Hypothalamus (tissue), 51 donors: ENCODE data around the gene HECTD4.

Experiments
- DNase-seq, 51 donors: peaks; one replicate each; lab custom pipeline; 2025; lab: John Stamatoyannopoulos, UW

HECTD4 gene

DNA sequence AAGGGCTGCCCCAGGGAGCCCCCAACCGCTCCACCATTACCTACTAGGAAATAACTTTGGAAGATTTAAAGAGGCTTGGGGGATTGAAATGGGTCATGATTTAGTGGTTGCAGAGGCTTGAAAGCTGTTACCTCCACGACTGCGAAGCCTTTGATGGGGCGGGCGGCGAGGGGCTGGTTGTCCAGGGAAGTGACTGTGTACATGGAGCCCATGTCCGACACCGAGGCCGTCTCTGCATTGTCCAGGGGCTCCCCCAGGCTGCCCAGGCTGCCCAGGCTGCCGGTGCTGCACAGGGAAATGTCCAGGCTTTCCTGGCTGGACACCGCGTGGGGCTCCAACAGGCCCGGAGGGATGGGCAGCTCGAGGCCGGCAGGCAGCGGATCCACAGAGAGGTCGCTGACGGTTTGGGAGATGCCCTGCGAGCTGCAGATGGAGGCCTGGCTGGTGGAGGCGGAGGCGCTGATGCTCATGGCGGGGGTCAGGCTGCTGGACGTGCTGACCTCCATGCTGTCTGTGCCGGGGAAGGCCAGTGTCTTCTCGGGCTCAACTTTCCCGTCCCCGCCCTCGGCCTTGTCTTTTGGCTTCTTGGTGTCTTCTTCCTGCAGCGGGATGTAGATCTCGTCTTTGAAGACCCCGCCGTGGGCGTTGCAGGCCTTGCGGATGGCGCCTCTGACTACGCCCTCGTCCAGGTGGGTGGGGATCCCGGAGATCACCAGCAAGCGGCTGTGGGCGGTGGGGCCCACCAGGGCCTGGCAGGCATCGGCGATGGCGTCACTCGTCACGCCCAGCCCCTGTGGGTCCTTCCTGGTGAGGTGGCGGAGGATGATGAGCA is 198.0 kb downstream of the HECTD4 start:
- DNase-seq: no peak

DNA sequence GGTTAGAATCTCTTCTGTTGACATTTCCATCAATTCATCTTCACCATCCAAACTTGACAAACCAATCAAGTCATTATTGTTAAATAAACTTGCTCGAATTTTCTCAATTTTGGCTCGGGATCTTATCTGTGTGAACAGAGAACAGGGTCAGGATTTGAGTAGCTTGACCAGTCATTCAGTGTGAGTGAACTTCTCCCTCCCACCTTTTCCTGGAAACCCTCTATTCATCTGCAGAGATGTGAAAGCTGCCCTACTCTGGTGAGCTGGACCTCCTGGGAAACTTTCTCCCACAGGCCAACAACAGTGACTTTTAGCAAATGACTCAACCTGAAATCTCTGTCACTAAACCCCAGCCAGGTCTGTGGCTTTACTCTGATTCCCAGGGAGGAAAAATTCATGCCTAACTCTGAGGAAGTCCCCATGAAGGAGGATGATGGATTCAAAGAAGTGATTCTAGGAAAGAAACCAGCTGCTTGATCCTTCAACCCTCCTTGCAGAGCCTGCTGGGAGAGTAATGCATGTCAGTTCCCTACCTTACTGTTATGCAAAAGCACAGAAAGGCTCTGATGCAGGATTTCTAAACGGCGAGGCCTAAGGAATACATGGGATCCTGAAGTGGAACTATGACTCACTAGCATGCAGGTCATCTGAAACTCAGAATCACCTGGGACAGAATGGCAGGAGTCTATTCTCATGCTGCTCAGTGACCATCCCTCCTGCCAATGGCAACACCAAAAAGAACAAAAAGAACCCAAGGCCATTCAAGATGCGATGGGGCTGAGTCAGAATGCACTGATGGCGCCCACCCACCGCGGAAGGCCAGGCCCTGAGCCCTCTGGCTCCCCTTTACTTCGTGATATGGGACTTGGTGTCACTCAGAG is 198.8 kb downstream of the HECTD4 start:
- DNase-seq: peak in 4 of 51 donors; percentile 17 to 61 (median 29)

DNA sequence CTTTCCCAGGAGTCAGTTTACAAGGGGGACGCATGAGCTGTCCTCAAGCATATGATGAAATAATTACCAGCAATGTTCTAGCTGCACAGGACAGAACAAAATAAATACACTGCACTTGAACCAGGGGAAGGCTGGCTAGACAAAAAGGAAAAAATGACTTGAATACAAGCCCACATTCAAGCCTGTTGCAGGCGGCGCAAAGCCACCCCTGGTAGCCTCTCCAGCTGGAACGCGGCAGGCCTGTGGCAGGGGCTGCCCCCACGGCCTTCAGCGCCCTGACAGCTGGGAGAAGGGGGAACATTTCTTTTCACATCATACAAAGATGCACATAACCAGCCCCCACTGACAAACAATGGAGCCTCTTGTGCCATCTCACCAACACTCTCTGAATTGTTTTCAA is 199.7 kb downstream of the HECTD4 start:
- peak in 50 of 51 donors; percentile 6 to 96 (median 82) for DNase-seq

DNA sequence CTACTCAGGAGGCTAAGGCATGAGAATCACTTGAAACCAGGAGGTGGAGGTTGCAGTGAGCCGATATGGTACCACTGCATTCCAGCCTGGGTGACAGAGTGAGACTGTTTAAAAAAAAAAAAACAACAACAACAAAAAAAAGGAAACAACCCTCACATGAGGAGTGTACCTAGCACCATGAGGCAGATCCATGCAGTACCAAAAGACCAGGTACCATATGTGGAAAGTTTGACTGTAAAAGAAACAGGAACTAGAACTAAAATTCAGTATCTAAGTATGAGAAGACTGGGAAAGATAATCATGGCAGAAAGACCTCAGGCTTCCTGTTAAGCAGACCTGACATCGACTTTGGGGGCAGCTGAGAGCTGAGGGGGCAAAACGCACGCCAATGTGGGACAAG is 201.8 kb downstream of the HECTD4 start:
- no peak for DNase-seq

DNA sequence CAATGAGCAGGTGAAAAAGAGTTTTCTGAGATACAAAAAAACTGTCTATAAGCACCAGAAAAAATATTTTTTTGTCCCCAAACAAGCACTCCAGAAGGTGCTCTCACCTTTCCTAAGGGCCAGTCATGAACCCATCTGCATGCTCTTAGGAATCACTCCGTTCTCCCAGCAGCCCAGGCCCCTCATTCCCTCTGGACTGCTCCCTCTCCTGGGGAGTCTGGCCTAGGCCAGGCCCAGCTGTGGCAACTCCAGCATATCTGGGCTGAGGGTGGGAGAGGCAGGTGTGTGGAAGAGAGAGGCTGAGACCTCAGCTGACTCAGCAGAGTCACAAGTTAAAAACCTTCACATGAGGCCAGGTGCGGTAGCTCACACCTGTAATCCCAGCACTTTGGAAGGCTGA is 202.3 kb downstream of the HECTD4 start:
- DNase-seq: no peak

DNA sequence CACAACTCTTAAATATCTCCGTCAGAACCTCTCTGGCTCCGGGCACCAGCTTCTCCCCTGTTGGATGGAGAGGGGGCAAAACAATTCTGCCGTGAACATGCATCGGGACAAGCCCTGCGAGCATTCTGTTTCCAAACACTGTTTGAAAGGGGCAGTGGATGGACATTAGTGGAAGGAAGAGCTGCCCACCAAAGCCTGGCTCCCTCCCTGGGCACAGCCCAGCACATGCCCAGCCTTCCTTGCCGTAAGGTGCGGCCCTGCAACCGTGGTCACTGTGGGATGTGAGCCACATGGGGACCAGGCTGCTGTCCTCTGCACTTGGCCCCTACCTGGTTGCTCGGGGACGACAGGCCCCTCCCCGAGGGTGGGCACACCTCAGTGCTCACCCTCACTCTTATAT is 202.9 kb downstream of the HECTD4 start:
- DNase-seq: no peak

DNA sequence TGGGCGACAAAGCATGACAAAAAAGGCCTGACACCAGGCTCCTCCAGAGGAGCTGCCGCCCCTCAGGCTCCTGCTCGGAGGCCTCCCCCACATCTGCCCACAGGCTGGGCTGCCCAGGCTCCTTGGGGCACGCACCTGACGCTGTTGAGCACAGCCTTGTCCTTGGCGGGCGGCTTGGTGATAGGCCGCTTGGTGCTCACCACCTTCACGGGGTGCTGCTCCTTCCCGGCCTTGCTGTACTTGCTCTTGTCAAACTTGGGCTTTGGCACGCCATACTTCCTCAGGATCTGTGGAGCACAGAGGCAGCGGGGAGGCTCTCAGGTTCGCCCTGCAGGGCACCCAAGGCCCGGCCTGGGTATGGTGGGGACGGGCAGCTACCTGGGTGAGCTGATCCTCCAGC is 203.4 kb downstream of the HECTD4 start:
- no peak for DNase-seq

DNA sequence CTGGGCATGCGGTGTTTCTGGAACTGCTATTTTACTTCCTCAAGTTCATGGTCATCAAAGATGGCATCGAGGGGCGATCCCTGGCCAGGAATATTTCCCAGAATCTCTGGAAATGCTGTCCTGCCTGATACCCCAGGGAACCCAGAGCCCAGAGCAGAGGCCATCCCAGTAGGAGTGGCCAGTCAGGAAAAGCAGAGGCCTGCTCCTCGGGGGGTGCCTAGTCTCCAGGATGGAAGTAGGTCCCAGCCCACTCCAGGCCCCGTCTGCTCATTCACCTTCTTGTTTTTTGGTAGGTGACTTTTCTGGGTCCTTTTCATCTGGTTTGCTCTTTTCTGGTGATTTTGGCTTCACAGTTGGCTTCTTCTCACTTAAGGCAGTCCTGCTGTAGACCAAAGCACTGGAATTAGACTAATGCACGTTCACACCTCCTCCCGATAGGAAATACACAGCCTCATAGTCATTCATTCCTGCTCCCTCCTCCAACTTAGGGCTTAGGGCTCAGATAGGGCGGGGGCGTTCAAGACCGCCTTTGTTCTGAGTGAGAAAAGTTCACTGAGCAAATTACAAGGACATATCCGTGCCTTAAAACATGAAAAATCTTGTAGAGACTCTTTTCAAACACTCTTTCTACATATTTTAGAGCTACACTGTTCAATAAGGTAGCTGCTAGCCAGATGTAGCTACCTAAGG is 205.8 kb downstream of the HECTD4 start:
- no peak for DNase-seq

DNA sequence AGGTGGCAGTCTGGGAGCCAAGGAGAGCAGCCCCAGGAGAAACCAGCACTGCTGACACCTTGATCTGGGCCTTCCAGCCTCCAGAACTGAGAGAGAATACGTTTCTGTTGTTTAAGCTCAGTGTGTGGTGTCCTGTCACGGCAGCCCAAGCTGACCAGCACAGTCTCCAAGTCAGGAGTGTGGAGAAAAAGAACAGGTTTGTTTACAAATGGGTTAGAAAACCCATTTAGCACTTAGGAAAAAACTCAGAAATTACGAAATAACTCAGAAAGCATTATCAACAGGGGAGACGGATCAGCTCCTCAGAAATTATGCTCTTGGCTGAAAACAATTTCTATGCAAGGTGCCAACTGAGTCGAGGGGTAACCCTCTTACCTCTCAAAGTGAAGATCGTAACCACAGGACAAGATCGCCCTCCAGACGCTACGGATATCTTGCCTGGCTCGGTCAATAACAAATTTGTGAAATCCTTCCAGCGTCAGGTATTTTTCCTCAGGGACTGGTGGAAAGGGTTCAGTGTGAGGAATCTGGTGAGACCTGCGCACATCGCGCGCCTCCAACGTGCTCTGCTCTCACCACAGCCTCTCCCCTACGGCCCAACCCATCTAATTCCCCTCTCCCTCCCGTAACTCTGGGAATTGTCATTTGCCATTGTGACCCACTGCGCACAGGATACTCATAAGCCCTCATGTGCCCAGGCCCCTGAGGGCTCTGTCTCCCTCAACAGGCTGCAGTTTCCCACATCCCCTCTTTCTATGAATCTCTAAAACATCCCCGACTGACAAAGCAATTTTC is 206.7 kb downstream of the HECTD4 start:
- DNase-seq: no peak

DNA sequence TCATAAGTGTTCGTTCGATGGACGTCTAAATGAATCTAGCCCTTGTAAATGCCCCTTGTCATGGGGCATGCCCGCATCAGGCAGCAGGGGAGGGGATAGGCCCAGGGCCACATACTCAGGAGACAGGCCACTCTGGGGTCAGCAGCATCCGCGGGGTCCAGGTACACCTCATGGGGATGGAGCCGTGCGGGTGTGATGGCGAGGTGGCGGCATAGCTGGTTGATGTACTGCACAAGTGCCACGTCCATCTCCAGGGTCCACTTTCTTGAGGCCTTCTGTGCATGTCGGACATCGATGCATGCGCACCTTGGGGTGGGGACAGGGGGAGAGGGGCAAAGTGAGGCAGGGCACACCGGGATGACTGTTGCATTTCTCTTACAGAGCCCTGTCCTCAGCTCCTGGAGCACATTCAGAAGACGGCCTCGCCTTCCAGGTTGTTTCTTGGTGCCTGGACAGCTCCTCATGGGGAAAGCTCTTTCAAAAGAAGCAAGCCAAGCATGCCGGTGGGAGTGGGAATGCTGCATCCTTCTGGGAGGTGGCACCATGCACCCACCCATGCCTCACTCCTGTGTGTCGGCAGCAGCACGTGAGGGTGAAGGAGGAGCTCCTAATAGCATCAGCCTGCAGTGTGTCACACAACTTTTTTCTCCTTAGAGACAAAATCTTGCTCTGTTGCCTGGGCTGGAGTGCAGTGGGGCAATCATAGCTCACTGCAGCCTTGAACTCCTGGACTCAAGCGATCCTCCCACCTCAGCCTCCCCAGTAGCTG is 209.5 kb downstream of the HECTD4 start:
- no peak for DNase-seq

DNA sequence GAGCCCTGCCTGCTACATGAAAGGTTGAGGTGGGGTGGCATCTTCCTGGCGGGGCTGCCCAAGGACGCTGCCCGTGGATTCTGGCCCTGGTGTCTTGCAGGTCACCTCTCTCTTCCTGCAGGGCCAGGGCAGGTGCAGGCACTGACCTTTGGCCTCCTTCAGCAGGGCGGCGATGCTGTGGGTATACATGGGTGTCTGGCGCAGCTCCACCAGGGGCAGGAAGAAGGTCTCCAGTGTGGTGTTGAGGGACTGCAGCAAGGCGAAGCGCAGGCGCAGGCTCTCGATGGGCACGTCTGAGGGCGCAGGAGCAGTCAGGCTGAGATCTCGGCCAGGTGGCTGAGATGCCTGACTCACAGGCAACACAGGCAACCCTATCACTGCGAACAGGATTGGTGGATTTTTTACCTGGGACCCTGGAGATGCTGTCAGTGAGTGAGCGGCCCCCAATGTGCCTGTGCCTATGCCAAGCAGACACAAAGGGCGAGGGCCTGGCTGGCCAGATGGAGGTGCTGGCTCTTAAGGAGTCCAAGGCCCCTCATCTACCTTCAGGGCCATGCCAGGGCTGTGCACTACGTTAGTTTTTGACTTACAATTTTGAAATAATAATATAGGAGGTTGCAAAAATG is 211.1 kb downstream of the HECTD4 start:
- no peak for DNase-seq

DNA sequence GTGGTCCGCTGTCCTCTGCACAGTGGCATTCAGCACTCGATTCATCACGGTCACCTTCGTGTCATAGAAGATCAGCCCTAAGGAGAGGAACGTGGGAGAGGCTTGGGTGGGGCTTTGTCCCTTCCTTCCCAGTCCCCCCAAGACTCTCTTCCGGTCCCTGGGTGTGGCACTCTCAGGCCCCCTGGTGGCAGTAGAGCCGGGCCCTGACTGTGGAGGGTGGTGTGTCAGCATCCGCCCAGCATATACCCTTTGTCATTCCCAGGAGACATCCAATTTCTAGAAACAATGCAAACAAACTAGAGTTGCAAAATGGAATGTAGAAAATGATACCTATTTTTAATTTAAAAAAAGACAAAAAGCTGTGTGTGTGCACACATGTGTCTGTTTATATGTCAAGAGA is 211.9 kb downstream of the HECTD4 start:
- DNase-seq: peak in 1 of 51 donors; percentile 22

DNA sequence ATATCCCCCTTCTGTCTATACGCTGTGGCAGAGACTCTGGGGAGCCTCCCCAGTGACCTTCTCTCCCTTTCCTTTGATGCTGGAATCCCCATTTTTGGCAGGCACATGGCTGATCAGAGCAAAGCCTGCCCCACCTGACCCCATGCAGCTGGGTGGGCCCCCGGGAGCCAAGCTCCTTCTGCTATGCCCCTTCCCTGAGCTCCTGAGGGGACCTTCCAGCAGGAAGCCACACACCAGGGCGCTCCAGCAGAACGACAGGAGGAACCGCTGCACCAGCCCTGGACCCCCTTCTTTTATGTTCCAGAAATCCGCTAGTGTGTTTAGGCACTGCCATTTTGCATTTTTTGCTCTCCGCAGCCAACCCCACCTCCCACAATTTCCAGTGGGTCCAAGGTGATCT is 212.3 kb downstream of the HECTD4 start:
- no peak for DNase-seq

DNA sequence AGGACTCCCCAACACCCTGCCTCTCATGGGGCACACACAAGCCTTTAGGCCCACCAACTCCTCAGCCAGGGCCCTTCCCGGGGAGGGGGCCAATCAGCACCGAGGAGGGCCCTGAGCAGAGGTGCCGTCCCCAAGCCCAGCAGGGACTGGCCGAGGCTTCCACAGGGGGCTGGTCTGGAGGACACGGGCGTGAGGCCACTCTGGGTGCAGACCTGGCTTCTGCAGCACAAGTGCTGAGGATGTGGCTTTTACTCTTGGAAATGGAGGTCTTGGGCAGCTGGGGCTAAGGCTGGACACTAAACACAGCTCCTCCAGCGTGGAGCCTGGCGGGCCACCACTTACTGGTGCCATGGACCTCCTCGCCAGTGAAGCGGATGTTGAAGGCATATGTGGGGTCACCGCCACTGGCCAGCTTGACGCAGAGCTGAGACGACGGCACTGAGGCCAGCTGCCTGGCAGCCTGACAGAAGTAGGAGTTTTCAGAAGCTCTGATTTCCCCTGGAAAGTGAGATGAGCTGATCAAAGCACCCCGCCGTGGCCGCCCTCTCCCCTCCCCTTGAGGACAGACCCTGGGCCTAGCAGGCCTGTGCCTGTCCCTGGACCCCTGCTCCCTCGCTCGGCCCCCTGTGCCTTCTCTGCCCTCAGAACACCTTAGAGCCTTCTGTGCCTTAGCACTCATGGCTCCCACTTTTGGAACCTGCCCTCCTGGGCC is 212.9 kb downstream of the HECTD4 start:
- DNase-seq: no peak

DNA sequence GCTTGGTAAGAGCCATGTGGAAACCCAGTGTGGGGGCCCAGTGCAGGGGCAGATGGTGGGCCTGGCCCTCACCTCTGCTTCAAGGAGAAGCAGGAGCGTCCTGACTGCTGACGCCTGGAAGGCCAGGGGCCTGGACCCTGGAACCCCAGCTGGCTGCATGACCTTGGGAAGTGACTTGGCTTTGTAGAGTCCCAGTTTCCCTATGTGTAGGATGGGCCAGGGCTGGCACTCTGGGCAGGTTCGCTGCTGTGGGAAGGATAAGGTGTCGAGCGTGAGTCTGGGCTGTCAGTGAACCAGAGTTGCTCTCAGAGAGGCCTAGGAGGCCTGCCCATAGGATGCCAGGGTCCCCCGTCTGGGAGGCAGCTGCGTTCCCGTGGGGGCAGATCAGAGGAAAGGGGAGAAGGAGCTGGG is 213.7 kb downstream of the HECTD4 start:
- DNase-seq: no peak

DNA sequence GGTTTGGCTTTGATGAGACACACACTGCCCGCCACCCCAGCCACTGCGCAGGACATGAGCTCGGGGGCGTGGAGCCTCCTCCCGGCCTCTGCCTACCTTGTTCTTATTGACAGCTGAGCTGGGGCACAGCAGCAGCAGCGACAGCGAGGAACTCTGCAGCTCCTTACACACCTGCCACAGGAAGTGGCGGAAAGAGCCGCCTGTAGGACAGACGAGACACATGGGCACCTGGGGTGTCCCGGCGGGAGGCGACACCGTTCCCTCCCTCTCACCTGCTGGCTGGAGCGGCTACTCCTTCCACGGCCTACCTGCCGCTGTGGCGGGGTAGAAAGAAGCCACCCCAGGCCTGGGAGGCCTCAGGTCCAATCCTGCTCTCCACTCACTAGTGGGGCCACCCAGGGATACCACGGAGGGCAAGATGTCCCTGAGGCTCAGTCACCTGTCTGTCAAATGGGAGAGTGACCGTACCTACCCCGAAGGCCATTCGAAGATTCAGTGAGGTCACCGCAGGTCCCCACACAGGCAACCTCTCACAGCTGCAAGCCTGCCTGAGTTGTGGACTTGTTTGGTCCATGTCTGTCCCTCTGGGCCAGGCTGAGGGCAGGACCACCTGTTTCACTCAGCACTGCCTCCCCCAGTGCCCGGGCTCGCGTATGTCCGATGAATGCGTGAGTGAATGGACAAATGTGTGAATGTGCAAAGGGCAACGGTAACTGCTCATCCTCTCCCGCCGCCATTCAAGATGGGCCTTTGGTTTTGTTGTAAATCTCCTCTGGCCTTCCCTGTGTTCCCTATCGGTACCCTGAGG is 214.3 kb downstream of the HECTD4 start:
- no peak for DNase-seq

DNA sequence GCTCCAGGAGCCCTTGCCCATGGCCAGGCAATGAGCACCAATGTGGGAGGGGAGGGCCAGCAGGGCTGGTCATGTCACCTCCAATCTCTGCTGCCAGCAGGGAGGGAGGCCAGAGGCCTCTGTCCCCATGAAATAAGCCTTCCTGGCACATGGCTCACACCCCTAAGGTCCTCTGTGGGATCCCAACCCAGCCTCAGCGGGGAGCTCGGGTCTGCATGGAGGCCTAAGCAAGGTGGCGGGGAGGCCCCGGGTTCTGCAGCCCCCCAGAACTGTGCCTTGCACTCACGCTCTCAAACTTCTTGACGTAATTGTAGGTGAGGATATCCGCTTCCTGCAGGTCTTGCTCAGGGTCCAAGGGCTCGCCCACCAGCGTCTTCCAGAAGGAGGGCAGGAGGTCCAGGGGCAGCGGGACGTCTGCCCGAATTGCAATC is 215.2 kb downstream of the HECTD4 start:
- DNase-seq: no peak
